SU-DHL-6 (cell line): ENCODE data around the gene PPM1L.

ENCODE experiments used
- H2AFZ ChIP-seq: fragments of 200-600 bp; sonication (generic); 2 replicates; pipeline ENCODE4 v1.6.1; 2014; ENCODE audit warnings: low read depth, mild to moderate bottlenecking, moderate library complexity, mixed read lengths, antibody characterized with exemption, low read length; ENCODE audit not compliant: severe bottlenecking
- H3F3A ChIP-seq: fragments of 200-600 bp; shearing (Covaris generic); 2 replicates; pipeline ENCODE4 v1.6.0; 2016; ENCODE audit warnings: antibody characterized with exemption, mild to moderate bottlenecking; ENCODE audit not compliant: insufficient read depth
- H3K27ac ChIP-seq: fragments of 200-600 bp; sonication (generic); 2 replicates; pipeline ENCODE4 v1.5.1; 2016; ENCODE audit warnings: low read depth, mild to moderate bottlenecking, low read length, moderate library complexity, mixed read lengths
- H3K27me3 ChIP-seq: fragments of 200-600 bp; sonication (generic), shearing (Covaris generic); 2 replicates; pipeline ENCODE4 v1.6.0; 2014; ENCODE audit warnings: mild to moderate bottlenecking, low read length
- H3K36me3 ChIP-seq: fragments of 200-600 bp; sonication (generic); 2 replicates; pipeline ENCODE4 v1.6.1; 2014; ENCODE audit warnings: mild to moderate bottlenecking, low read length, mixed read lengths
- H3K4me2 ChIP-seq: fragments of 300-600, 200-600 bp; shearing (Covaris generic), sonication (generic); 2 replicates; pipeline ENCODE4 v1.6.0; 2014; ENCODE audit warnings: low read length, low read depth, mild to moderate bottlenecking; ENCODE audit not compliant: poor library complexity, severe bottlenecking
- H3K4me3 ChIP-seq: fragments of 200-600 bp; sonication (generic); 2 replicates; pipeline ENCODE4 v1.5.1; 2014; ENCODE audit warnings: antibody characterized with exemption, low read length, mild to moderate bottlenecking, mixed read lengths; ENCODE audit not compliant: insufficient read depth, poor library complexity, severe bottlenecking
- H3K79me2 ChIP-seq: fragments of 200-600 bp; sonication (generic); 2 replicates; pipeline ENCODE4 v1.6.1; 2014; ENCODE audit warnings: mild to moderate bottlenecking, low read length, moderate library complexity; ENCODE audit not compliant: insufficient read depth
- H3K9ac ChIP-seq: fragments of 200-600 bp; sonication (generic); 2 replicates; pipeline ENCODE4 v1.7.0; 2014; ENCODE audit warnings: mild to moderate bottlenecking, low read length
- H3K9me2 ChIP-seq: fragments of 200-600 bp; sonication (generic); replicated peaks from 2 replicates; pipeline ENCODE4 v1.6.1; 2014; ENCODE audit warnings: low read length; ENCODE audit not compliant: insufficient read depth
- H3K9me3 ChIP-seq: fragments of 200-600 bp; sonication (generic); 2 replicates; pipeline ENCODE4 v1.6.1; 2014; ENCODE audit warnings: low read length, mixed read lengths; ENCODE audit not compliant: insufficient read depth
- H4K20me1 ChIP-seq: fragments of 200-600 bp; sonication (generic); 2 replicates; pipeline ENCODE4 v1.6.1; 2014; ENCODE audit warnings: low read depth, mild to moderate bottlenecking, antibody characterized with exemption, low read length, moderate library complexity, mixed read lengths
- EZH2phosphoT487 ChIP-seq: fragments of 200-600 bp; sonication (generic), shearing (Covaris generic); conservative IDR thresholded peaks from 2 replicates; pipeline ENCODE4 v1.6.1; 2018; ENCODE audit warnings: mild to moderate bottlenecking, antibody characterized with exemption, low read length, moderate library complexity, mixed read lengths
- TF ChIP-seq, protein P1 (sequence below): fragments of 200-600 bp; sonication (generic); IDR thresholded peaks from one replicate; pipeline ENCODE4 v1.5.1; 2017; ENCODE audit warnings: antibody characterized with exemption, mild to moderate bottlenecking, low read length, moderate library complexity; ENCODE audit not compliant: insufficient read depth, poor library complexity, severe bottlenecking

Gene PPM1L

DNA sequence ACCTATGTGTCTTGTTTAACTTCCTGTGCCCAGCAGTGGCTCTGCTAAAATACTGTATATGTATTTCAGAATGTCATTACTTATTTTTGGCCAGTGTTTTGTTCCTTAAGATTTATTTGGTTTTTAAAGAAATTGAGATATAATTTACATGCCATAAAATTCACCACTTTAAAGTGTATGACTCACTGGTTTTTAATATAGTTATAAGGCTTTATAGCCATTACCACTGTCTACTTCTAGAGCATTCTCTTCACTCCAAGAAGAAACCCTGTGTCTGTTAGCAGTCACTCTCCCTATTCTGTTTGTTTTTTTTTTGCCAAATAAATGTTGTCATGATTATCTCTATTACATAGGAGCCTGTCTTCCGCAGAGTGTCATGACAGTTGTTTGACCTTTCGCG is 25.8 kb downstream of the PPM1L start:
- H3F3A ChIP-seq: no peaks in the 10 kb centered on the region
- H3K79me2 ChIP-seq: no peaks in the 10 kb centered on the region
- no peaks in the 10 kb centered on the region for H3K9me2 ChIP-seq
- no peaks in the 10 kb centered on the region for H3K36me3 ChIP-seq
- H3K4me2 ChIP-seq: no peak overlapping the region
- no peaks in the 10 kb centered on the region for H3K9me3 ChIP-seq
- no peaks in the 10 kb centered on the region for H3K27me3 ChIP-seq
- H4K20me1 ChIP-seq: no peaks in the 10 kb centered on the region
- H2AFZ ChIP-seq: no peak overlapping the region
- H3K9ac ChIP-seq: no peak overlapping the region
- H3K27ac ChIP-seq: no peak overlapping the region
- TF ChIP-seq EZH2phosphoT487: no peak
- TF ChIP-seq, protein P1, sequence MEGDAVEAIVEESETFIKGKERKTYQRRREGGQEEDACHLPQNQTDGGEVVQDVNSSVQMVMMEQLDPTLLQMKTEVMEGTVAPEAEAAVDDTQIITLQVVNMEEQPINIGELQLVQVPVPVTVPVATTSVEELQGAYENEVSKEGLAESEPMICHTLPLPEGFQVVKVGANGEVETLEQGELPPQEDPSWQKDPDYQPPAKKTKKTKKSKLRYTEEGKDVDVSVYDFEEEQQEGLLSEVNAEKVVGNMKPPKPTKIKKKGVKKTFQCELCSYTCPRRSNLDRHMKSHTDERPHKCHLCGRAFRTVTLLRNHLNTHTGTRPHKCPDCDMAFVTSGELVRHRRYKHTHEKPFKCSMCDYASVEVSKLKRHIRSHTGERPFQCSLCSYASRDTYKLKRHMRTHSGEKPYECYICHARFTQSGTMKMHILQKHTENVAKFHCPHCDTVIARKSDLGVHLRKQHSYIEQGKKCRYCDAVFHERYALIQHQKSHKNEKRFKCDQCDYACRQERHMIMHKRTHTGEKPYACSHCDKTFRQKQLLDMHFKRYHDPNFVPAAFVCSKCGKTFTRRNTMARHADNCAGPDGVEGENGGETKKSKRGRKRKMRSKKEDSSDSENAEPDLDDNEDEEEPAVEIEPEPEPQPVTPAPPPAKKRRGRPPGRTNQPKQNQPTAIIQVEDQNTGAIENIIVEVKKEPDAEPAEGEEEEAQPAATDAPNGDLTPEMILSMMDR: no peak
- H3K4me3 ChIP-seq: no peak overlapping the region

DNA sequence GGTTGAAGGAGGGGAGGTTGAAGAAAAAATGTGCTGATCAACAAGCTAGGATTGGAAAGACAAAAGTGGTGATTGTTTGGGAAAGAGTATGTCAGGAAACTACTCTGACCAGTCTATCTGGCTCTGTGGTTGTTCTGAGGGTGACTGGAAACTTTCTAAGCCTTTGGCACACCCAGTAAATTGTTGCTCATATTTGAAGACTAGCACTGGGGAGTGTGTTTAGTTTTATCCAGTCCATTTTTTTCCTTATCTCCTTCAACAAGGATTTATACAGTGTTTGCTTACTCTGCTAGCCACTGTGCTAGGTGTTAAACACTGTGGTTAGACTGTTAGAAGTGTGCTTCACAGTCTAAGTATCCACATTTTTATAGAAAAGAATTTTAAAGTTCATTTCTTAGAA is 28.8 kb downstream of the PPM1L start:
- Histone ChIP-seq H3K4me2 (no peak overlapping the region), H3K27ac (no peak overlapping the region), H2AFZ (no peak overlapping the region), H3K27me3 (no peaks in the 10 kb centered on the region), H3K9me3 (no peaks in the 10 kb centered on the region), H4K20me1 (no peaks in the 10 kb centered on the region), H3K4me3 (no peak overlapping the region), H3K36me3 (0 out of 2 replicates have a peak, but pooled peaks cover 4% of the 10 kb centered on the region), H3K9me2 (no peaks in the 10 kb centered on the region), H3F3A (no peaks in the 10 kb centered on the region), H3K79me2 (no peaks in the 10 kb centered on the region), H3K9ac (no peak overlapping the region)
- TF ChIP-seq, protein P1: no peak

DNA sequence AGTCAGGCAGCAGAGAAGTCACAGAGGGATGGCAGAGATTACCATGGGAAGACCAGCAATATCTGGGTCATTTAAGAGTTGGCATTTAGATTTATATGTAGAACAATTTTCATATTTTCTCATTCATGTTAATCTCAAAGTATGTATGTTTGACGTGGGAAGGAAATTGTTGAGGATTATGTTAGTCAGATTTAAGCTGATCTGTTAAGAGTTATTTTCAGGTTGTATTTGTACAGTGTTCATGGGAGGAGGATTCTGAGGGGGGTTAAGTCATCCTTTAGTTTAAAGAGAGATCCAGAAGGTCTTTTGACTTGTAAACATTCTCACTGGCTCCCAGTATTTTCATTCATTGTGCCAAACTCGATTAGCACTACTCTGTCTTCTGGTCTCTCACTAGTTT is 34.7 kb downstream of the PPM1L start:
- no peak overlapping the region for H3K9ac ChIP-seq
- 0 out of 2 replicates have a peak, but pooled peaks cover 2% of the 10 kb centered on the region for H4K20me1 ChIP-seq
- no peak overlapping the region for H3K4me2 ChIP-seq
- no peaks in the 10 kb centered on the region for H3K79me2 ChIP-seq
- H3K4me3 ChIP-seq: no peak overlapping the region
- H3K9me2 ChIP-seq: no peaks in the 10 kb centered on the region
- no peaks in the 10 kb centered on the region for H3F3A ChIP-seq
- 0 out of 2 replicates have a peak, but pooled peaks cover 4% of the 10 kb centered on the region for H3K36me3 ChIP-seq
- no peak overlapping the region for H3K27ac ChIP-seq
- no peaks in the 10 kb centered on the region for H3K27me3 ChIP-seq
- TF ChIP-seq, protein P1: no peak
- TF ChIP-seq EZH2phosphoT487: no peak
- H2AFZ ChIP-seq: no peak overlapping the region
- 0 out of 2 replicates have a peak, but pooled peaks cover 3% of the 10 kb centered on the region for H3K9me3 ChIP-seq

DNA sequence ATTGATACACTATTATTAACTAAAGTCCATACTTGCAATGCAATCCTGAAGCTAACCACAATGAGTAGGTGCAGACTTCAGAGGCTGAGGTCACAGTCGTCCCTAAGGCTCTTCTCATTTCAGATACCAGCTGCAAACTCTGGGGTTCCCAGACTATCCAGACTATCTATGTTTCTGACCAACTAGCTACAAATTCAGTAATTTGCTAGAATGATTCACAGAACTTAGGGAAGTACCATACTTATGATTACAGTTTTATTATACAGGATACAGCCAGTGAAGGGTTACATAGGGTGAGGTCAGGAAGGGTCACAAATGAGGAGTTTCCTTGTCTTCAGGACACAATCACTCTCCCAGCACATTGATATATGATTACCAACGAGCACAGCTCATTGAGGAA is 36.5 kb downstream of the PPM1L start:
- H3K9me3 ChIP-seq: 0 out of 2 replicates have a peak, but pooled peaks cover 3% of the 10 kb centered on the region
- no peaks in the 10 kb centered on the region for H3F3A ChIP-seq
- no peaks in the 10 kb centered on the region for H3K9me2 ChIP-seq
- no peaks in the 10 kb centered on the region for H3K79me2 ChIP-seq
- H3K4me2 ChIP-seq: no peak overlapping the region
- H2AFZ ChIP-seq: no peak overlapping the region
- H3K27me3 ChIP-seq: no peaks in the 10 kb centered on the region
- 0 out of 2 replicates have a peak, but pooled peaks cover 4% of the 10 kb centered on the region for H3K36me3 ChIP-seq
- 0 out of 2 replicates have a peak, but pooled peaks cover 2% of the 10 kb centered on the region for H4K20me1 ChIP-seq
- H3K9ac ChIP-seq: no peak overlapping the region
- TF ChIP-seq, protein P1: no peak
- no peak for TF ChIP-seq EZH2phosphoT487
- no peak overlapping the region for H3K4me3 ChIP-seq
- no peak overlapping the region for H3K27ac ChIP-seq
